GM18909 (cell line): ENCODE results near the gene UBQLN4.
"Not testable (repeated sequence)": the region's sequence is repeated elsewhere in the genome, so short reads cannot be mapped to it uniquely, and the experiment has no call there.

Experiments
- ATAC-seq: cut with Tn5 transposase; IDR thresholded peaks from one replicate; pipeline ENCODE4 v1.9.1; 2021; ENCODE audit warnings: mild to moderate bottlenecking; ENCODE audit not compliant: unreplicated experiment, poor library complexity

Gene UBQLN4

GRCh38 chr1:156081917-156082308, 28.3 kb upstream of the UBQLN4 start:
- ATAC-seq: no peak

GRCh38 chr1:156081180-156081916, 27.8 kb upstream of the UBQLN4 start:
- no peak for ATAC-seq

- no peak for ATAC-seq
Measured at GRCh38 chr1:156080863-156081179, 27.2 kb upstream of the UBQLN4 start.

DNA sequence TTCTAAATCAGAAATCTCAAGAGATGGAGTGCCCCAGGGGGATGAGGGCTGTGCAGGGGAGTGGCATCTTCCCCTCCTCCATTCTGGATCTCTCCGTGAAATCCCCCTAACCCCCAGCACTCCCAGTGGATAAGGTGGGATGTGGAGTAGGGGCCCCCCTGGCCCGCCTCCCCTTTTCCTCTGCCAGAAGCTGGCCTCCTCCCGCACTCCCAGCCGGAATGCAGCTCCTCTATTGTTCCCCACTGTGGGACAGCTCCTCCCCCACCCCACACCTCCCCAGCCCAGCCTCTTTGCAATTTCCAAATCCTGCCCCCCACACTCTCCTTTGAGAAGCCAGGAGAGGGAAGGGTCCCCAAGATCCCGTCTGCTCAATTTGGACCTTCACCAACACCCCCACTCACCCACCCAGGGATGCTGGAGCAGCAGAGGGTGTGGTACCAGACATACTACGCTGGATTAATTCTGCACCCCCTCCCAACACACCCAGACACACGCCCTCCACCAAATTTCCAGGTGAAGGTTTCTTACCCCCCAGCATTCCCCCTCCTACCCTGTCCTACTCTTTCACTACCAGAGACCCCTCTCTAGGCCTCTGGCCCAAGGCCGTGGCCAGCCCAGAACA, 26.8 kb upstream of the UBQLN4 start:
- ATAC-seq: no peak

- no peak for ATAC-seq
Measured at GRCh38 chr1:156079762-156080161, 26.2 kb upstream of the UBQLN4 start.

DNA sequence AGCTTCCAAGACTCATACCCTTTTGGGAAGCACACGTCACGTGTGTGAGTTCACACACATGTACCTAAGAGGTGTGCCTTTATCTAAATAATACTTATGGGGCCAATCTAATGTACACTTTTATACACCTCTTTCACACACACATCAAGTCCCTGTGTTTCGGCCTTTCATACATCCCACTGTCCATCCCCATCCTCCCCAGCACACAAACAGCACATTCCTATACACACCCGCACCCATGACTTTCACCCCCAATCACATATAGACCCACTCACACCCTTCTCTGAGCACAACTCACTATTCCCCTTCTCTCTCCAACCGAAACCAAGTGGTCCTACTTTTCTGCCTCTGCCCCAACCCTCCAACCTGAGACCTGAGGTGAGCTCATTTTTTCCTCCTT, 25.1 kb upstream of the UBQLN4 start:
- ATAC-seq: no peak

- ATAC-seq: no peak
Measured at GRCh38 chr1:156077430-156077760, 23.8 kb upstream of the UBQLN4 start.

GRCh38 chr1:156076609-156077429, 23.2 kb upstream of the UBQLN4 start:
- peak; percentile 56 for ATAC-seq

DNA sequence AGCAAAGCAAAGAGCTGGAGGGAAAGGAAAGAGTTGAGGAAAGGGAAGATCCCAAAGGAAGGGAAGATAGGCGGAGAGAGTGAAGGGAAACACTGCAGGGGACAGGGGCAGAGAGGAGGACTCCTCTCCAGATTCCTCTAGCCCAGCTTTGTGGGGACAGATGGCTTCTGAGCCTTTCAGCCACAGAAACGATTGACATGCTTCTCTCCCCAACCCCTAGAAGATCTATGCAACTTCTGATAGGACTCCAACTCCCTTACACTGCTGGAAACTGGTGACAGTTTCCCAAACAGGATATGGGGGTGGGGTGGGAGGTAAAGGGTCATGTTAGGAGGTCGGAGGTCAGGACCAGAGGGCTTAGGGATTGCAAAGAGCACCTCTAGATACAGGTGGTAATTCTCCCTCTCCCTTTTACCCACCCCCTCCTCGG, 22.2 kb upstream of the UBQLN4 start:
- no peak for ATAC-seq

GRCh38 chr1:156075162-156075561, 21.6 kb upstream of the UBQLN4 start:
- no peak for ATAC-seq

DNA sequence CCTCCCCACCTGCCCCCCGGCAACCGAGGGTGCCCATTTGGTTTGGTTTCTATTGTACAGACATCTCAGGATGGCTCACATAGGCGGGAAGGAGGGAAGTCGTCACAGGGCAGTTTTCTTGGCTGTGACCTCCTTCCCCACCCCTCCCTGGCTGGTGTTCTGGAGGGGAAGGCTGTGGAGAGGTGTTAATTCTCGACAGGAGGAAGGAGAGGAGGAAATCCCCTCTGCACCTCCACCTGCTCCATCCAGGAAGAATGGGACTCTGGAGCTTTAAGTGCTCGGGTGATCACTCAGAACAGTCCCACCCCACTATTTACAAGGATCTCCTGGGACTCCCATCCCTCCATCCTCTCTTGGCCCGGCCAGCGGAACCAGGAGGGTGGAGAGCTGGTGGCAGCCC, 21.1 kb upstream of the UBQLN4 start:
- no peak for ATAC-seq

DNA sequence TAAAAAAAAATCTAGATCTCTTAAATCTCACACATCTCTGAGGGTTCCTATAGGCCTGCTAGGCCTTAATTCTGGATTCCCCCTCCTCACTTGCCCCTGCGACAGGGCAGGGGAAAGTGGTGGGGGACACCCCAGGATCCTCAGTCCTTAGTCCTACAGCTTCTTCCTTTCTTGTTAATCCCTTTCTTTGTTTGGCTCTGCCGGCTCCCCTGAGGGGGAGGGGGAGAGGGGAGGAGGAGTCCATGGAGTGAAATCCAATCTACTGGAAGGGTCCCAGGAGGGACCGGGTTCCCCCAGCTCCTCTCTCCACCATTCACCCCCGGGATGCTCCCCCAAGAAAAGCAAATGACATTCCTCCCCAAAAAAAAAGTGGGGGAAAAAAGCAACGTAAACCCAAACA, 20.1 kb upstream of the UBQLN4 start:
- no peak for ATAC-seq

- ATAC-seq: no peak
Measured at GRCh38 chr1:156073110-156073687, 19.6 kb upstream of the UBQLN4 start.

GRCh38 chr1:156072251-156072650, 18.7 kb upstream of the UBQLN4 start:
- ATAC-seq: no peak

DNA sequence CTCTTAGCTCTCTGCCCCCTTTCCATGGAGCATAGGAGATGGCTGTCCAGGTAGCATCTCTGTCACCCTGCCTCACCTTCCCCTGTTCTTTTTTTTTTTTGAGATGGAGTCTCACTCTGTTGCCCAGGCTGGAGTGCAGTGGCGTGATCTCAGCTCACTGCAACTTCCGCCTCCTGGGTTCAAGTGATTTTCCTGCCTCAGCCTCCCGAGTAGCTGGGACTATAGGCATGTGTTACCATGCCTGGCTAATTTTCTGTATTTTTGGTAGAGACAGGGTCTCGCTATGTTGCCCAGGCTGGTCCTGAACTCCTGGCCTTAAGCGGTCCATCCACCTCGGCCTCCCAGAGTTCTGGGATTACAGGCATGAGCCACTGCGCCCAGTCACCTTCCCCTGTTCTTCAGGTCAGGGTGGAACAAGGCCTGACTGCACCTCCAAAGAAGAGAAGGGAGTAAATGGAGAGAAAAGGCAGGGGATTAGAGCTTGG, 17.8 kb upstream of the UBQLN4 start:
- ATAC-seq: not testable (repeated sequence)

DNA sequence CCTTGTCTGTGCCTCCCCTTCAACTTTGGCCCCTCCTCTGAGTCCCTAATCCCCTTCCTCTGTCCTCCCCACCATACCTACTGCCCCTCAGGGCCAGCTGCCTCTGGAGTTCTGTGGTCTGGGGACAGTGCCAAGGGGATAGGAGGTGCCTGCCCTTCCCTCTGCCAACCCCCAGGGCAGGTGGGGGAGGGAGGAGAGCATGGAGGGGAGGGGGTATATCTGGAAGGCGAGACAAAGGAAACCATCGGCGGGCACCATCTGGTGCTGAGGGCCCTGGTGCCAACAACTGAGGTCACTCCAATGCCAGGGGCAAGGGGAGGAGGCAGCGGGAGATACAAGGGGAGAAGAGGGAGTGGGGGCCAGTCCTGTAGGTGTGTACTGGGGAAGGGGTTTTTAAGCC, 16.9 kb upstream of the UBQLN4 start:
- ATAC-seq: no peak

DNA sequence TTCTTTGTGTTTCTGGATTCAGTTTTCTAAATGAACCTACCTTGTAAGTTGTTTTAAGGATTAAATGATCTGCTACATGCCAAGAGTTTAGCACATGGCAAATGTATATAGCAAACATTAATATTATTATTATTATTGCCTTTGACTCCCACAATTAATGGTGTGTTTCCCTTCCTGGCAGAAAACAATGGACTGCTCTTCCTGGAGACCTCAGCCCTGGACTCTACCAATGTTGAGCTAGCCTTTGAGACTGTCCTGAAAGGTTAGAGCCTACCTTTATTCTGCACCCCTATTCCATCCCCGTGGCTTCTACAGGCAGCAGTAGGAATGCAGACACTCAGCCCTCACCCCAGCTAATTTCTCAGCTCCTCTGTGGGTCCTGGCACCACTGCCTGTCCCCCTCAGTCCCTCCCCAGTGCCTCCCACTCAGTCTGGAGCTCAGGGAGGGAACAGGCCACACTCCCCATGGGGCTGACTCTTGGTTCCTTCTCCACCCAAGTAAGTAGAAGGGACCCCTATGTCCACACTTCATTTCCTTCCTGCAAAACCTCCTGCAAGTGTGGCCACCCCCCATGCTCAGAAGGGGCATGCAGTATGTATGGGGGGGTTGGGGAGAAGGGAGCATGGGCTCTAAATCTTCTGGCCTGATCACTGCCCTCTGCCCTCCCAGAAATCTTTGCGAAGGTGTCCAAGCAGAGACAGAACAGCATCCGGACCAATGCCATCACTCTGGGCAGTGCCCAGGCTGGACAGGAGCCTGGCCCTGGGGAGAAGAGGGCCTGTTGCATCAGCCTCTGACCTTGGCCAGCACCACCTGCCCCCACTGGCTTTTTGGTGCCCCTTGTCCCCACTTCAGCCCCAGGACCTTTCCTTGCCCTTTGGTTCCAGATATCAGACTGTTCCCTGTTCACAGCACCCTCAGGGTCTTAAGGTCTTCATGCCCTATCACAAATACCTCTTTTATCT, 16.2 kb upstream of the UBQLN4 start:
- no peak for ATAC-seq

DNA sequence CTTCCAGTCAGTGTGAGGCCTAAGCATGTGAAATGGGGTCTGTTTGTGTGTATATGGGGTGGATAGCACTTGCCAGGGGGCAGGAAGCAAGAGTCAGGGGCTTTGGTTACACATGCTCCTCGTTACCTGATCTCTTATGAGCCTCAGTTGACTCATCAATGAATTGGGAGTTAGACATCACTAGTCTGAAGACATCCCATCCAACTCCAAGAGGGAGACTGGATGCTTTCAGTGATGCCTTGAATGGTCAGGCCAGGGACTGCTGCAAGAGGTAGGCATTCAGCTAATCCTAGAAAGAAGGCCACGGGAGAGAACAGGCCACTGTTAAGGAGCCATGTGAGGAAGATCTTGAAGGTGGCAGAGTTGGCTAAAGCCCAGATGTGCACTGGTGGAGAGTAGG, 13.7 kb upstream of the UBQLN4 start:
- no peak for ATAC-seq

- no peak for ATAC-seq
Measured at GRCh38 chr1:156065871-156066270, 12.3 kb upstream of the UBQLN4 start.

- ATAC-seq: no peak
Measured at GRCh38 chr1:156065212-156065611, 11.6 kb upstream of the UBQLN4 start.
